Measurements from ENCODE around the gene MIPOL1.

DNA sequence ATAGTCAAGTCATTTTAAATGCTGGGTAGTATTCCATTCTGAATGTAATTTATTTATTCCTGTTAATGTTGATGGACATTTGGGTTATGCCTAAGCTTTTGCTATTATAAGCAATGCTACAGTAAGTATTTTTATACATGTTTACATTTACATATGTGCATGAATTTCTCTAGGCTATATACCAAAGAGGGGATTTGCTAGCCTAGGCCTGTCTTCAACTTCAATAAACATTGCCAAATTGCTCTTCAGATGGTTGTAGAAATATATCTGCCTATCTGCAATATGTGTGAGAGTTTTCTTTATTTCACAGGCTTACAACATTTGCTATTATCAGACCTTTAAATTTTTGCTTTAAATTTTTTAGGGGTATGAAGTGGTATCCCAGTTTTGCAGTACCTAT, 87.0 kb downstream of the MIPOL1 start:
- TF ChIP-seq, protein P1, sequence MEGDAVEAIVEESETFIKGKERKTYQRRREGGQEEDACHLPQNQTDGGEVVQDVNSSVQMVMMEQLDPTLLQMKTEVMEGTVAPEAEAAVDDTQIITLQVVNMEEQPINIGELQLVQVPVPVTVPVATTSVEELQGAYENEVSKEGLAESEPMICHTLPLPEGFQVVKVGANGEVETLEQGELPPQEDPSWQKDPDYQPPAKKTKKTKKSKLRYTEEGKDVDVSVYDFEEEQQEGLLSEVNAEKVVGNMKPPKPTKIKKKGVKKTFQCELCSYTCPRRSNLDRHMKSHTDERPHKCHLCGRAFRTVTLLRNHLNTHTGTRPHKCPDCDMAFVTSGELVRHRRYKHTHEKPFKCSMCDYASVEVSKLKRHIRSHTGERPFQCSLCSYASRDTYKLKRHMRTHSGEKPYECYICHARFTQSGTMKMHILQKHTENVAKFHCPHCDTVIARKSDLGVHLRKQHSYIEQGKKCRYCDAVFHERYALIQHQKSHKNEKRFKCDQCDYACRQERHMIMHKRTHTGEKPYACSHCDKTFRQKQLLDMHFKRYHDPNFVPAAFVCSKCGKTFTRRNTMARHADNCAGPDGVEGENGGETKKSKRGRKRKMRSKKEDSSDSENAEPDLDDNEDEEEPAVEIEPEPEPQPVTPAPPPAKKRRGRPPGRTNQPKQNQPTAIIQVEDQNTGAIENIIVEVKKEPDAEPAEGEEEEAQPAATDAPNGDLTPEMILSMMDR (IDR thresholded peaks at IDR 0.05): no peak
- TF ChIP-seq POLR2A (IDR thresholded peaks at IDR 0.05) (no peak), POLR2AphosphoS5 (IDR thresholded peaks at IDR 0.05) (no peak), EP300 (IDR thresholded peaks at IDR 0.05) (no peak)
